HG03521 (cell line): ENCODE results near the gene EVX2.
A peak's percentile ranks its signal among the peaks of the same experiment; 100 is the strongest.

ENCODE experiments used
- ATAC-seq: cut with Tn5 transposase; IDR thresholded peaks from one replicate; pipeline ENCODE4 v1.9.1; 2021; ENCODE audit warnings: mild to moderate bottlenecking, moderate library complexity; ENCODE audit not compliant: unreplicated experiment

The EVX2 gene

GRCh38 chr2:176096986-176097819 is 13.4 kb upstream of the EVX2 start:
- ATAC-seq: peak; percentile 76

- no peak for ATAC-seq
Measured at GRCh38 chr2:176096243-176096985, 12.7 kb upstream of the EVX2 start.

- ATAC-seq: no peak
Measured at GRCh38 chr2:176095421-176095820, 11.7 kb upstream of the EVX2 start.

- ATAC-seq: no peak
Measured at GRCh38 chr2:176094349-176094748, 10.6 kb upstream of the EVX2 start.

- ATAC-seq: no peak
Measured at GRCh38 chr2:176093898-176094249, 10.1 kb upstream of the EVX2 start.

GRCh38 chr2:176093145-176093897 is 9.6 kb upstream of the EVX2 start:
- ATAC-seq: no peak

- no peak for ATAC-seq
Measured at GRCh38 chr2:176092270-176093144, 8.7 kb upstream of the EVX2 start, which contains the start of gene HOXD13. TSS of gene HOXD13 (plus strand) at chr2:176092721. CDS start at chr2:176092891, 170 bp downstream.

- no peak for ATAC-seq
Measured at GRCh38 chr2:176091329-176092258, 7.8 kb upstream of the EVX2 start.

GRCh38 chr2:176090862-176091261 is 7.1 kb upstream of the EVX2 start:
- ATAC-seq: no peak

- ATAC-seq: no peak
Measured at GRCh38 chr2:176089843-176090395, 6.2 kb upstream of the EVX2 start.

GRCh38 chr2:176088937-176089842 is 5.4 kb upstream of the EVX2 start:
- no peak for ATAC-seq

GRCh38 chr2:176088048-176088936 is 4.5 kb upstream of the EVX2 start:
- ATAC-seq: no peak

- no peak for ATAC-seq
Measured at GRCh38 chr2:176087330-176088047, 3.7 kb upstream of the EVX2 start.

- ATAC-seq: no peak
Measured at GRCh38 chr2:176085861-176086771, 2.4 kb upstream of the EVX2 start.

GRCh38 chr2:176085120-176085788 is 1.5 kb upstream of the EVX2 start:
- ATAC-seq: no peak
